ENCODE data around the gene GABRR1.

- TF ChIP-seq EZH2phosphoT487 (IDR thresholded peaks at IDR 0.05; ENCODE audit: insufficient read depth, low read depth) (no peak), EZH2 (IDR thresholded peaks at IDR 0.05; ENCODE audit: insufficient read depth, poor library complexity, severe bottlenecking) (no peak)
Measured at GRCh38 chr6:89258912-89259311, 41.8 kb upstream of the GABRR1 start.
